ENCODE data around the gene UPK2.

- TF ChIP-seq CTCF (conservative IDR thresholded peaks at IDR 0.05; ENCODE audit: low read length): no peak
- TF ChIP-seq EZH2phosphoT487 (IDR thresholded peaks at IDR 0.05; ENCODE audit: borderline replicate concordance): no peak
Observed at GRCh38 chr11:118911113-118911879, 44.8 kb upstream of the UPK2 start.

Data from Loucy (cell line).